ENCODE measurements around the gene OTX1. TPM values are rescaled to one million over a fixed set of nuclear protein-coding genes. Genes with fewer than 3 reads are reported as not detected.

The OTX1 gene
- total RNA-seq, 1 donor from 2014 or later = 0.33 TPM

GRCh38 chr2:63055226-63056106 lies 4.8 kb downstream of the OTX1 start:
- Mint-ChIP-seq H3K4me3 (ENCODE audit: unreplicated experiment) (peak overlapping the region; percentile 86), H3K4me1 (ENCODE audit: unreplicated experiment) (peaks cover 48% of the 10 kb centered on the region), H3K27ac (ENCODE audit: unreplicated experiment) (no peak overlapping the region), H3K27me3 (ENCODE audit: unreplicated experiment) (peaks cover 65% of the 10 kb centered on the region), H3K9me3 (ENCODE audit: unreplicated experiment) (no peaks in the 10 kb centered on the region), H3K36me3 (ENCODE audit: low read depth, unreplicated experiment) (peaks cover 17% of the 10 kb centered on the region)
- DNase-seq (ENCODE audit: low spot score) = peak; percentile 31
- TF ChIP-seq CTCF (IDR thresholded peaks at IDR 0.05; ENCODE audit: unreplicated experiment) = no peak

GRCh38 chr2:63056107-63057050 lies 5.7 kb downstream of the OTX1 start:
- Mint-ChIP-seq H3K9me3 (ENCODE audit: unreplicated experiment) (no peaks in the 10 kb centered on the region), H3K4me3 (ENCODE audit: unreplicated experiment) (peak overlapping the region; percentile 86), H3K36me3 (ENCODE audit: low read depth, unreplicated experiment) (peaks cover 17% of the 10 kb centered on the region), H3K27me3 (ENCODE audit: unreplicated experiment) (peaks cover 62% of the 10 kb centered on the region), H3K4me1 (ENCODE audit: unreplicated experiment) (peaks cover 45% of the 10 kb centered on the region), H3K27ac (ENCODE audit: unreplicated experiment) (peak overlapping the region; percentile 72)
- TF ChIP-seq CTCF (IDR thresholded peaks at IDR 0.05; ENCODE audit: unreplicated experiment) = no peak
- DNase-seq (ENCODE audit: low spot score) = peak; percentile 65

- no peaks in the 10 kb centered on the region for H3K9me3 Mint-ChIP-seq (ENCODE audit: unreplicated experiment)
- H3K4me3 Mint-ChIP-seq (ENCODE audit: unreplicated experiment) = peak overlapping the region; percentile 76
- H3K27me3 Mint-ChIP-seq (ENCODE audit: unreplicated experiment) = peaks cover 55% of the 10 kb centered on the region
- peak overlapping the region; percentile 68 for H3K27ac Mint-ChIP-seq (ENCODE audit: unreplicated experiment)
- H3K36me3 Mint-ChIP-seq (ENCODE audit: low read depth, unreplicated experiment) = peaks cover 17% of the 10 kb centered on the region
- peaks cover 45% of the 10 kb centered on the region for H3K4me1 Mint-ChIP-seq (ENCODE audit: unreplicated experiment)
- no peak for TF ChIP-seq CTCF (IDR thresholded peaks at IDR 0.05; ENCODE audit: unreplicated experiment)
- DNase-seq (ENCODE audit: low spot score) = peak; percentile 12
These were observed 6.9 kb downstream of the OTX1 start for GRCh38 chr2:63057249-63058143.

- peaks cover 42% of the 10 kb centered on the region for H3K4me1 Mint-ChIP-seq (ENCODE audit: unreplicated experiment)
- peaks cover 17% of the 10 kb centered on the region for H3K36me3 Mint-ChIP-seq (ENCODE audit: low read depth, unreplicated experiment)
- peak overlapping the region; percentile 74 for H3K4me3 Mint-ChIP-seq (ENCODE audit: unreplicated experiment)
- DNase-seq (ENCODE audit: low spot score) = peak; percentile 30
- peaks cover 47% of the 10 kb centered on the region for H3K27me3 Mint-ChIP-seq (ENCODE audit: unreplicated experiment)
- no peak overlapping the region for H3K27ac Mint-ChIP-seq (ENCODE audit: unreplicated experiment)
- TF ChIP-seq CTCF (IDR thresholded peaks at IDR 0.05; ENCODE audit: unreplicated experiment) = no peak
- no peaks in the 10 kb centered on the region for H3K9me3 Mint-ChIP-seq (ENCODE audit: unreplicated experiment)
These were observed 7.7 kb downstream of the OTX1 start for GRCh38 chr2:63058144-63058920.
